Measurements from ENCODE around the gene BLZF1. TPM values are rescaled to one million over a fixed set of nuclear protein-coding genes. Genes with fewer than 3 reads are reported as not detected.

BLZF1 gene
- total and polyA plus RNA-seq, 2 donors (not counting 1 experiment from before 2014, with no cell fraction given), result 5.9 to 21.3 TPM

DNA sequence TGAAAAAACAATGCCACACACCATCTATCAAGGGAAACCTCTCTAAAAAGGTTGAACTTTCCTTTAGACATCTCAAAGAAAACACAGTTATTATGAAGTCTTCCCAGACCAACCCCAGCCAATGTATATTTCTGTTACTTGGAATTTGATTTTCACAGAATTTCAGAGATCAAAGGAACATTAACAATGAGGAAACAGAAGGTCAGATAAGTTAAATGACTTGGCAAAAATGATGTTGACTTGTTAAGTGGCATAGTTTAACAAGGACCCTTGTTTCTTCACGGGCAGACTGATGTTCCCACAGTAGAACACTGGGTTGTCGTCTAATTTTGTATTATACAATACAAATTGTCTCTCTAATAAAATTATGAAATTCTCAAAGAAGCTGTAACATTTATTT lies 29.4 kb upstream of the BLZF1 start:
- no peaks in the 10 kb centered on the region for H4K20me1 ChIP-seq (ENCODE audit: control insufficient read depth, insufficient read depth, low read length, poor library complexity, severe bottlenecking)
- H3K4me3 ChIP-seq (ENCODE audit: control extremely low read depth in 1 of 5, extremely low read depth in 1 of 5, insufficient read depth in 1 of 5, low read depth in 2 of 5, low read length in 4 of 5), result no peak overlapping the region
- no peak overlapping the region for H2AFZ ChIP-seq (ENCODE audit: insufficient read depth, low read depth, low read length, poor library complexity, severe bottlenecking)
- no peaks in the 10 kb centered on the region for H3K36me3 ChIP-seq (replicated peaks in 1 of 2; ENCODE audit: control extremely low read depth in 1 of 2, control insufficient read depth in 1 of 2, extremely low read depth in 1 of 2, insufficient read depth in 2 of 2, low read length in 1 of 2)
- no peaks in the 10 kb centered on the region for H3K79me2 ChIP-seq (ENCODE audit: control insufficient read depth, insufficient read depth, low read length)
- Mint-ChIP-seq H3K27ac (no peak overlapping the region), H3K4me1 (peaks cover 21% of the 10 kb centered on the region), H3K9me3 (ENCODE audit: insufficient read depth) (peaks cover 8% of the 10 kb centered on the region), H3K27me3 (no peaks in the 10 kb centered on the region), H3K4me3 (no peak overlapping the region)
- no CpG with 5 or more reads among the region's 2 CpGs for WGBS (ENCODE audit: insufficient coverage)
- DNase-seq (no peak), ATAC-seq (ENCODE audit: low read depth) (no peak)
- TF ChIP-seq, protein P1, sequence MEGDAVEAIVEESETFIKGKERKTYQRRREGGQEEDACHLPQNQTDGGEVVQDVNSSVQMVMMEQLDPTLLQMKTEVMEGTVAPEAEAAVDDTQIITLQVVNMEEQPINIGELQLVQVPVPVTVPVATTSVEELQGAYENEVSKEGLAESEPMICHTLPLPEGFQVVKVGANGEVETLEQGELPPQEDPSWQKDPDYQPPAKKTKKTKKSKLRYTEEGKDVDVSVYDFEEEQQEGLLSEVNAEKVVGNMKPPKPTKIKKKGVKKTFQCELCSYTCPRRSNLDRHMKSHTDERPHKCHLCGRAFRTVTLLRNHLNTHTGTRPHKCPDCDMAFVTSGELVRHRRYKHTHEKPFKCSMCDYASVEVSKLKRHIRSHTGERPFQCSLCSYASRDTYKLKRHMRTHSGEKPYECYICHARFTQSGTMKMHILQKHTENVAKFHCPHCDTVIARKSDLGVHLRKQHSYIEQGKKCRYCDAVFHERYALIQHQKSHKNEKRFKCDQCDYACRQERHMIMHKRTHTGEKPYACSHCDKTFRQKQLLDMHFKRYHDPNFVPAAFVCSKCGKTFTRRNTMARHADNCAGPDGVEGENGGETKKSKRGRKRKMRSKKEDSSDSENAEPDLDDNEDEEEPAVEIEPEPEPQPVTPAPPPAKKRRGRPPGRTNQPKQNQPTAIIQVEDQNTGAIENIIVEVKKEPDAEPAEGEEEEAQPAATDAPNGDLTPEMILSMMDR (IDR thresholded peaks at IDR 0.05), result no peak
- no peak for TF ChIP-seq EZH2 (IDR thresholded peaks at IDR 0.05; ENCODE audit: borderline replicate concordance, insufficient read depth, low read depth, low read length, poor library complexity, severe bottlenecking)
- H3K27me3 ChIP-seq (replicated peaks in 1 of 4; ENCODE audit: control extremely low read depth in 1 of 4, control insufficient read depth in 3 of 4, insufficient read depth in 4 of 4, low read length in 3 of 4), result no peaks in the 10 kb centered on the region
- ChIA-PET CTCF (interaction anchor here (1.1 to 2.2 kb wide), 2 partner anchors 9 to 996 kb away, joined by 3 to 7 read pairs; no protein-coding TSS in a partner anchor), POLR2A (interaction anchor here (0.6 kb wide), 1 partner anchor 208 kb away, joined by 3 read pairs; no protein-coding TSS in a partner anchor)
- H3K4me1 ChIP-seq (ENCODE audit: control insufficient read depth in 2 of 2, insufficient read depth in 2 of 2, low read length in 2 of 2), result no peaks in the 10 kb centered on the region
- no peak overlapping the region for H3K27ac ChIP-seq (ENCODE audit: low read length in 2 of 2)
- H3K4me2 ChIP-seq (replicated peaks; ENCODE audit: low read depth, low read length, poor library complexity, severe bottlenecking), result no peak overlapping the region
- H3K9me3 ChIP-seq (ENCODE audit: control extremely low read depth in 1 of 3, control insufficient read depth in 2 of 3, insufficient read depth in 1 of 3, low read length in 2 of 3), result peaks cover 0 to 15% (median 0%) of the 10 kb centered on the region in 3 donors
- no peak overlapping the region for H3K9ac ChIP-seq (ENCODE audit: low read length)
- intact Hi-C loops (cut with micrococcal nuclease), result no loop called here

DNA sequence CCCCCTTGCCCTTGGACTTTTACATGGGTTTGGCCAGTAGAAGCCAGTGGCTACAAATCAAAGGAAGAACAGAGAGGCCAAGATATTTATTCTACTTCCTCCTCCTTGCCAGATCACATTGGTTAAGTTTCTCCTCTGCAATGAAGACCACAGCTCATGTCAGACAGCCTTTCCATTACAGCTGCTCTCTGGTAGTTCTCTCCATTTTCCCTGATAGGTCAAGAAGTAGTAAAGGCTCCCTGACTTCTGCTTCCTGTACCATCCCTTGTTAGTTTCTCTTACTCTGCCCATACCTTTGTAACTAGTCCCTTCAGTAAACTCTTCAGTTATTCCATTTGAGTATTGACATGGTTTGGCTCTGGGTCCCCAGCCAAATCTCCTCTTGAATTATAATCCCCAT lies 28.2 kb upstream of the BLZF1 start:
- Histone ChIP-seq H3K4me3 (ENCODE audit: control extremely low read depth in 1 of 5, extremely low read depth in 1 of 5, insufficient read depth in 1 of 5, low read depth in 2 of 5, low read length in 4 of 5) (no peak overlapping the region), H3K27me3 (replicated peaks in 1 of 4; ENCODE audit: control extremely low read depth in 1 of 4, control insufficient read depth in 3 of 4, insufficient read depth in 4 of 4, low read length in 3 of 4) (no peaks in the 10 kb centered on the region)
- no peak overlapping the region for H3K27ac Mint-ChIP-seq

More for the DNA sequence above, 28.2 kb upstream of the BLZF1 start:
- Histone ChIP-seq H3K4me1 (ENCODE audit: control insufficient read depth in 2 of 2, insufficient read depth in 2 of 2, low read length in 2 of 2) (no peaks in the 10 kb centered on the region), H3K4me2 (replicated peaks; ENCODE audit: low read depth, low read length, poor library complexity, severe bottlenecking) (no peak overlapping the region), H3K9me3 (ENCODE audit: control extremely low read depth in 1 of 3, control insufficient read depth in 2 of 3, insufficient read depth in 1 of 3, low read length in 2 of 3) (peaks cover 0 to 15% (median 0%) of the 10 kb centered on the region in 3 donors), H4K20me1 (ENCODE audit: control insufficient read depth, insufficient read depth, low read length, poor library complexity, severe bottlenecking) (no peaks in the 10 kb centered on the region), H2AFZ (ENCODE audit: insufficient read depth, low read depth, low read length, poor library complexity, severe bottlenecking) (no peak overlapping the region), H3K9ac (ENCODE audit: low read length) (no peak overlapping the region), H3K27ac (ENCODE audit: low read length in 2 of 2) (no peak overlapping the region), H3K79me2 (ENCODE audit: control insufficient read depth, insufficient read depth, low read length) (no peaks in the 10 kb centered on the region), H3K36me3 (replicated peaks in 1 of 2; ENCODE audit: control extremely low read depth in 1 of 2, control insufficient read depth in 1 of 2, extremely low read depth in 1 of 2, insufficient read depth in 2 of 2, low read length in 1 of 2) (no peaks in the 10 kb centered on the region)
- ChIA-PET POLR2A (no interaction called here), CTCF (interaction anchor here (1.0 to 2.2 kb wide), 3 partner anchors 8 to 14 kb away, joined by 4 to 7 read pairs (median 6); no protein-coding TSS in a partner anchor)
- DNase-seq (no peak), ATAC-seq (ENCODE audit: low read depth) (no peak)
- TF ChIP-seq EZH2 (IDR thresholded peaks at IDR 0.05; ENCODE audit: borderline replicate concordance, insufficient read depth, low read depth, low read length, poor library complexity, severe bottlenecking), result no peak
- Mint-ChIP-seq H3K27me3 (no peaks in the 10 kb centered on the region), H3K4me3 (no peak overlapping the region), H3K4me1 (peaks cover 18% of the 10 kb centered on the region), H3K9me3 (ENCODE audit: insufficient read depth) (peaks cover 5% of the 10 kb centered on the region)
- intact Hi-C loops (cut with micrococcal nuclease), result no loop called here
